Effector memory CD4-positive, alpha-beta T cell (primary cell): ENCODE results near the gene SNX19.

Experiments used
- DNase-seq, 3 donors: peaks; one replicate each; pipeline ENCODE4 v3.0.0-alpha.2; 2020
- H3K27ac ChIP-seq: 2 replicates; pipeline ENCODE4 v1.7.0; 2013; ENCODE audit warnings: mild to moderate bottlenecking, low read length, moderate library complexity; ENCODE audit not compliant: insufficient read depth, poor library complexity, severe bottlenecking
- H3K27me3 ChIP-seq: replicated peaks from 2 replicates; pipeline ENCODE4 v1.7.0; 2013; ENCODE audit warnings: mild to moderate bottlenecking, low read length; ENCODE audit not compliant: insufficient read depth, control insufficient read depth, poor library complexity, severe bottlenecking
- H3K36me3 ChIP-seq: 2 replicates; pipeline ENCODE4 v1.7.0; 2013; ENCODE audit warnings: mild to moderate bottlenecking, low read length, moderate library complexity; ENCODE audit not compliant: control insufficient read depth, insufficient read depth
- H3K4me1 ChIP-seq: 2 replicates; pipeline ENCODE4 v1.7.0; 2013; ENCODE audit warnings: low read length, mild to moderate bottlenecking; ENCODE audit not compliant: control insufficient read depth, insufficient read depth, poor library complexity, severe bottlenecking
- H3K4me3 ChIP-seq: 2 replicates; pipeline ENCODE4 v1.7.0; 2013; ENCODE audit warnings: low read length, low read depth, mild to moderate bottlenecking; ENCODE audit not compliant: insufficient read depth, poor library complexity, severe bottlenecking
- H3K9me3 ChIP-seq: 2 replicates; pipeline ENCODE4 v1.7.0; 2013; ENCODE audit warnings: mild to moderate bottlenecking, low read length, moderate library complexity; ENCODE audit not compliant: control insufficient read depth

Gene SNX19

GRCh38 chr11:130832566-130833425, 83.5 kb downstream of the SNX19 start:
- Histone ChIP-seq H3K36me3 (no peaks in the 10 kb centered on the region), H3K27me3 (no peaks in the 10 kb centered on the region), H3K4me3 (no peak overlapping the region), H3K9me3 (no peaks in the 10 kb centered on the region), H3K4me1 (no peaks in the 10 kb centered on the region), H3K27ac (no peak overlapping the region)
- DNase-seq: no peak

- Histone ChIP-seq H3K4me3 (no peak overlapping the region), H3K27me3 (no peaks in the 10 kb centered on the region), H3K9me3 (no peaks in the 10 kb centered on the region), H3K4me1 (no peaks in the 10 kb centered on the region), H3K27ac (no peak overlapping the region), H3K36me3 (no peaks in the 10 kb centered on the region)
- no peak for DNase-seq
Observed at GRCh38 chr11:130831976-130832375, 84.3 kb downstream of the SNX19 start.

DNA sequence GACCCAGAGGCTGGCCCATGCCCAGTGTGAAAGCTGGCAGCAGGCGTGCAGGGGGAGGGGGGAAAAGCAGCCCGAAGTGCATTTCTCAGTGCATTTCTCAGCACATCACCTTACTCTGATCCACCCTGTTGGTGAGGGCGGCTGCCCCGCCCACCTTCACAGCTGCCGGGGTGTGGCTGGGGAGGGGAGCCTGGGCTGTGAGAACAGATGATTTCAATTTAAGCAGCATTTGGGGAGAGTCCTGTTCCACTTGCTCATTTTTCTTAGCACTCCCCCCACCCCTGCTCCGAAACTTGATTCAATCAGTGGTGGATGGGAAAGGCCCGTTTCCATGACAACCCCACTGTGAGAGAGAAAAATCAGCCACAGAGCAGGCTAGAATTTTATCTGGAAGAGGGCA, 84.8 kb downstream of the SNX19 start:
- Histone ChIP-seq H3K9me3 (no peaks in the 10 kb centered on the region), H3K4me3 (no peak overlapping the region), H3K36me3 (no peaks in the 10 kb centered on the region), H3K27ac (no peak overlapping the region), H3K4me1 (no peaks in the 10 kb centered on the region), H3K27me3 (no peaks in the 10 kb centered on the region)
- DNase-seq: no peak

GRCh38 chr11:130830566-130830965, 85.7 kb downstream of the SNX19 start:
- Histone ChIP-seq H3K4me3 (no peak overlapping the region), H3K36me3 (no peaks in the 10 kb centered on the region), H3K9me3 (no peaks in the 10 kb centered on the region), H3K4me1 (no peaks in the 10 kb centered on the region), H3K27me3 (no peaks in the 10 kb centered on the region), H3K27ac (no peak overlapping the region)
- no peak for DNase-seq

- no peak for DNase-seq
- no peak overlapping the region for H3K27ac ChIP-seq
- H3K9me3 ChIP-seq: no peaks in the 10 kb centered on the region
- no peak overlapping the region for H3K4me3 ChIP-seq
- no peaks in the 10 kb centered on the region for H3K36me3 ChIP-seq
- H3K4me1 ChIP-seq: no peaks in the 10 kb centered on the region
- H3K27me3 ChIP-seq: no peaks in the 10 kb centered on the region
Observed at GRCh38 chr11:130829920-130830511, 86.3 kb downstream of the SNX19 start.

GRCh38 chr11:130828741-130829140, 87.5 kb downstream of the SNX19 start:
- no peaks in the 10 kb centered on the region for H3K4me1 ChIP-seq
- no peak overlapping the region for H3K4me3 ChIP-seq
- no peak for DNase-seq
- H3K27ac ChIP-seq: no peak overlapping the region
- no peaks in the 10 kb centered on the region for H3K27me3 ChIP-seq
- H3K9me3 ChIP-seq: no peaks in the 10 kb centered on the region
- H3K36me3 ChIP-seq: no peaks in the 10 kb centered on the region

- H3K27ac ChIP-seq: no peak overlapping the region
- H3K36me3 ChIP-seq: no peaks in the 10 kb centered on the region
- H3K9me3 ChIP-seq: no peaks in the 10 kb centered on the region
- H3K4me1 ChIP-seq: no peaks in the 10 kb centered on the region
- no peak overlapping the region for H3K4me3 ChIP-seq
- no peak for DNase-seq
- no peaks in the 10 kb centered on the region for H3K27me3 ChIP-seq
Observed at GRCh38 chr11:130827451-130828377, 88.6 kb downstream of the SNX19 start.

GRCh38 chr11:130826572-130826971, 89.7 kb downstream of the SNX19 start:
- Histone ChIP-seq H3K9me3 (no peaks in the 10 kb centered on the region), H3K27me3 (no peaks in the 10 kb centered on the region), H3K4me3 (no peak overlapping the region), H3K36me3 (no peaks in the 10 kb centered on the region), H3K27ac (no peak overlapping the region), H3K4me1 (no peaks in the 10 kb centered on the region)
- DNase-seq: no peak

DNA sequence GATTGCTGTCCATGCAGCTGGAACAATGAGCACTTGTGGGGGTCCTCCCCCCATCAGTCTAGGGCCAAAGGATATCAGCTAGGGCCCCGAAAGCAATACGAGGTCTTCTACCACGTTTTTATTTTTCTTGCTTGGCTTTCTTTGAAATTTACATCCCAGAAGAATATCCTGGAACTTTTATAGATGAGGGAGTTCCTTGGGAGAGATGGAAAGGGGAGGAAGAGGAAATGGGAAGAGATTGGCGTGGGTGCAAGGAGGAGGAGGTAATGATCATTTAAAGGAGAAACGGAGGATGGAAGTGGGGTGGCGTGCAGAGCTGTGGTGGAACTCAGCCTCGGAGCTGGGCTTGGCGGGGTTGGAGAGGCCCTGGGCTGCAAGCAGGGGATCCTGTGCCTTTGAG, 90.3 kb downstream of the SNX19 start:
- no peaks in the 10 kb centered on the region for H3K27me3 ChIP-seq
- H3K27ac ChIP-seq: no peak overlapping the region
- no peak overlapping the region for H3K4me3 ChIP-seq
- H3K9me3 ChIP-seq: no peaks in the 10 kb centered on the region
- DNase-seq: no peak
- no peaks in the 10 kb centered on the region for H3K4me1 ChIP-seq
- no peaks in the 10 kb centered on the region for H3K36me3 ChIP-seq
